ENCODE measurements around the gene HSD17B12.

Gene HSD17B12

GRCh38 chr11:43687120-43687791 is 6.7 kb downstream of the HSD17B12 start:
- peaks cover 2% of the 10 kb centered on the region; the same call in 1 of the 2 replicates for H3K4me1 ChIP-seq (ENCODE audit: control insufficient read depth, insufficient read depth, low read length)
- H3K36me3 ChIP-seq (ENCODE audit: control insufficient read depth, insufficient read depth, low read length): no peaks in the 10 kb centered on the region
- no peak overlapping the region for H3K4me3 ChIP-seq (ENCODE audit: low read length)
- H3K27ac ChIP-seq (ENCODE audit: low read length): no peak overlapping the region
- H3K27me3 ChIP-seq (ENCODE audit: control insufficient read depth, insufficient read depth, low read length): no peaks in the 10 kb centered on the region
- no CpG with 5 or more reads among the region's 3 CpGs for WGBS (ENCODE audit: insufficient coverage, insufficient read length)
- DNase-seq (ENCODE audit: low read depth, low spot score): no peak
- H3K9me3 ChIP-seq (ENCODE audit: control insufficient read depth, insufficient read depth, low read length): no peaks in the 10 kb centered on the region

DNA sequence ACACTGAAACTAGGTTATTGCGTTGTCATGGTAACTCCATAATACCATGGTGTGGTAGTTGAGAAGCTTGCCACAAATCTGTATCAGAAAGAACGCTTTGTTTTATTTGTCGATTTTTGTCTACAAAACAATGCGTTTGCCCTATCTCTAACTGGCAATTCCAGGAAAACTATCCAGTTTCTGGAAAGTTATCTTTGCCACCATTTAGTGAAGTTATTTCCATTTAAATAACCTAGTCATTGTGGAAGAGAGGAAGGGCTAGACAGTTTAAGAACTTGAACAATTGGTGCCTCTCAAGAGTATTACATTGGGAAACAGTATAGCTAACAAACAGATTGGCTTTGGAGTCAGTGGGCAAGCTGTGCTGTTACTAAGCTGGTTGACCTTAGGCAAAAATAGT is 7.9 kb downstream of the HSD17B12 start:
- no CpG with 5 or more reads among the region's 4 CpGs for WGBS (ENCODE audit: insufficient coverage, insufficient read length)
- Histone ChIP-seq H3K27ac (ENCODE audit: low read length) (no peak overlapping the region), H3K4me1 (ENCODE audit: control insufficient read depth, insufficient read depth, low read length) (peaks cover 2% of the 10 kb centered on the region; the same call in 1 of the 2 replicates), H3K9me3 (ENCODE audit: control insufficient read depth, insufficient read depth, low read length) (no peaks in the 10 kb centered on the region), H3K36me3 (ENCODE audit: control insufficient read depth, insufficient read depth, low read length) (no peaks in the 10 kb centered on the region), H3K4me3 (ENCODE audit: low read length) (no peak overlapping the region), H3K27me3 (ENCODE audit: control insufficient read depth, insufficient read depth, low read length) (no peaks in the 10 kb centered on the region)
- DNase-seq (ENCODE audit: low read depth, low spot score): no peak

- whole genome bisulfite sequencing (ENCODE audit: insufficient coverage, insufficient read length): no CpG with 5 or more reads among the region's 2 CpGs
Measured at GRCh38 chr11:43689167-43689566, 8.6 kb downstream of the HSD17B12 start.

GRCh38 chr11:43690929-43691725 is 10.6 kb downstream of the HSD17B12 start:
- H3K4me3 ChIP-seq (ENCODE audit: low read length): no peak overlapping the region
- no peaks in the 10 kb centered on the region for H3K36me3 ChIP-seq (ENCODE audit: control insufficient read depth, insufficient read depth, low read length)
- no peak overlapping the region for H3K27ac ChIP-seq (ENCODE audit: low read length)
- H3K4me1 ChIP-seq (ENCODE audit: control insufficient read depth, insufficient read depth, low read length): peaks cover under 1% of the 10 kb centered on the region; the same call in 1 of the 2 replicates
- no CpG with 5 or more reads among the region's 6 CpGs for WGBS (ENCODE audit: insufficient coverage, insufficient read length)
- DNase-seq (ENCODE audit: low read depth, low spot score): no peak
- no peaks in the 10 kb centered on the region for H3K27me3 ChIP-seq (ENCODE audit: control insufficient read depth, insufficient read depth, low read length)
- no peaks in the 10 kb centered on the region for H3K9me3 ChIP-seq (ENCODE audit: control insufficient read depth, insufficient read depth, low read length)

More at GRCh38 chr11:43689167-43689566, 8.6 kb downstream of the HSD17B12 start:
- Histone ChIP-seq H3K27me3 (ENCODE audit: control insufficient read depth, insufficient read depth, low read length) (no peaks in the 10 kb centered on the region), H3K4me3 (ENCODE audit: low read length) (no peak overlapping the region), H3K4me1 (ENCODE audit: control insufficient read depth, insufficient read depth, low read length) (peaks cover 2% of the 10 kb centered on the region; the same call in 1 of the 2 replicates), H3K9me3 (ENCODE audit: control insufficient read depth, insufficient read depth, low read length) (no peaks in the 10 kb centered on the region), H3K27ac (ENCODE audit: low read length) (no peak overlapping the region), H3K36me3 (ENCODE audit: control insufficient read depth, insufficient read depth, low read length) (no peaks in the 10 kb centered on the region)
- DNase-seq (ENCODE audit: low read depth, low spot score): no peak

- H3K9me3 ChIP-seq (ENCODE audit: control insufficient read depth, insufficient read depth, low read length): no peaks in the 10 kb centered on the region
- no peaks in the 10 kb centered on the region for H3K36me3 ChIP-seq (ENCODE audit: control insufficient read depth, insufficient read depth, low read length)
- H3K27ac ChIP-seq (ENCODE audit: low read length): no peak overlapping the region
- DNase-seq (ENCODE audit: low read depth, low spot score): no peak
- H3K27me3 ChIP-seq (ENCODE audit: control insufficient read depth, insufficient read depth, low read length): no peaks in the 10 kb centered on the region
- WGBS (ENCODE audit: insufficient coverage, insufficient read length): no CpG with 5 or more reads among the region's 1 CpG
- H3K4me1 ChIP-seq (ENCODE audit: control insufficient read depth, insufficient read depth, low read length): no peaks in the 10 kb centered on the region
- no peak overlapping the region for H3K4me3 ChIP-seq (ENCODE audit: low read length)
Measured at GRCh38 chr11:43691806-43692205, 11.3 kb downstream of the HSD17B12 start.

DNA sequence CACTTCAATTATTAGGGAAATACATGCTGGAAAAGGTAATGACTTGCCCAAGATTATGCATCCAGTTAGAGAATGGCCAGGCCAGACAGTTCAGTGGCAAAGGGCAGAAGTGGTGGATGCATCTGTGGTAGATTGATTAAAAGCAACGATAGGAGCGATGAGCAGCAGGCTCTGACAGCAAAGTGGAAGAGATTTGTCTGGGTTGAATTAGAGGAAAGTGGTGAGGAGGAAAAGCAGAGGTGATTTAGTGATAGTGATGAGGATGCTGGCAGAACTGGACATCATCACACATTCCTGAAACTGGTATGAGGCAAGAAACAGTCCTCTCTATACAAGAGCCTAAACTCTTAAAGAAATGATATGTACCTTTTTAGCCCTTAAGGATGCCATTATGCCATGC is 12.5 kb downstream of the HSD17B12 start:
- no CpG with 5 or more reads among the region's 2 CpGs for WGBS (ENCODE audit: insufficient coverage, insufficient read length)
- Histone ChIP-seq H3K4me1 (ENCODE audit: control insufficient read depth, insufficient read depth, low read length) (no peaks in the 10 kb centered on the region), H3K27ac (ENCODE audit: low read length) (no peak overlapping the region), H3K36me3 (ENCODE audit: control insufficient read depth, insufficient read depth, low read length) (no peaks in the 10 kb centered on the region), H3K27me3 (ENCODE audit: control insufficient read depth, insufficient read depth, low read length) (no peaks in the 10 kb centered on the region), H3K4me3 (ENCODE audit: low read length) (no peak overlapping the region), H3K9me3 (ENCODE audit: control insufficient read depth, insufficient read depth, low read length) (no peaks in the 10 kb centered on the region)
- no peak for DNase-seq (ENCODE audit: low read depth, low spot score)

DNA sequence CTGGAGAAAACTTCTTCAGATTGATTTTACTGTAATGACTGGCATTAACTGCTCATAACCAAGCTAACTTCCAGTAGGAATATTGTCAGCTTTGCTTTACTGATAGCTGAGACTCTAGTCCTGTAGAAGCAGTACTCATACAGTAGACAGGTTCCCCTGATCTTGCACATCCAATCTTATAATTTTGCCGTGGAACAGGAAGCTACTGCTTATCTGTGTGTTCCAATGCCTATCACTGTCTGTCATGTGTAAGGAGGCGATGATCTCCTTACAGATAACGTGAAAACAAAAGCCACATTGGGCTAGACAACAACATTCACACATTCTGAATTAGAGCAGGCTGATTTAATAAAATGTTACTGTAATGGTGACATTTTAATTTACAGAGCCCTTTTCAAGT is 13.2 kb downstream of the HSD17B12 start:
- WGBS (ENCODE audit: insufficient coverage, insufficient read length): no CpG with 5 or more reads among the region's 3 CpGs
- DNase-seq (ENCODE audit: low read depth, low spot score): no peak
- H3K9me3 ChIP-seq (ENCODE audit: control insufficient read depth, insufficient read depth, low read length): no peaks in the 10 kb centered on the region
- H3K36me3 ChIP-seq (ENCODE audit: control insufficient read depth, insufficient read depth, low read length): no peaks in the 10 kb centered on the region
- no peak overlapping the region for H3K27ac ChIP-seq (ENCODE audit: low read length)
- no peak overlapping the region for H3K4me3 ChIP-seq (ENCODE audit: low read length)
- no peaks in the 10 kb centered on the region for H3K4me1 ChIP-seq (ENCODE audit: control insufficient read depth, insufficient read depth, low read length)
- H3K27me3 ChIP-seq (ENCODE audit: control insufficient read depth, insufficient read depth, low read length): no peaks in the 10 kb centered on the region

DNA sequence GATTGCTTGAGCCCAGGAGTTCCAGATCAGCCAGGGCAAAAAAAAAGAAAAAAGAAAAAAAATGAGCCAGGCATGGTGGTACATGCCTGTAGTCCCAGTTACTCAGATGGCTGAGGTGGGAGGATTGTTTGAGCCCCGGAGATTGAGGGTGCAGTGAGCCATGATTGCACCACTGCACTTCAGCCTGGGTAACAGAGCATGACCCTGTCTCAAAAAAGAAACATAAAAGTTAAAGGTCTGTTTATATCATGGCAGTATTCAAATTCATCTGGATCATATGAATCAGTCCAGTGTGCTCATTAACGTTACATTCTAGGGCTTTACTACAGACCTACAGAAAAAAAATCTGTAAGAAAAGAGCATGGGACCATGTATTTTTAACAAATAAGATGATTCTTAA is 13.9 kb downstream of the HSD17B12 start:
- no peaks in the 10 kb centered on the region for H3K27me3 ChIP-seq (ENCODE audit: control insufficient read depth, insufficient read depth, low read length)
- H3K9me3 ChIP-seq (ENCODE audit: control insufficient read depth, insufficient read depth, low read length): no peaks in the 10 kb centered on the region
- H3K27ac ChIP-seq (ENCODE audit: low read length): no peak overlapping the region
- DNase-seq (ENCODE audit: low read depth, low spot score): no peak
- H3K4me1 ChIP-seq (ENCODE audit: control insufficient read depth, insufficient read depth, low read length): no peaks in the 10 kb centered on the region
- no peak overlapping the region for H3K4me3 ChIP-seq (ENCODE audit: low read length)
- no CpG with 5 or more reads among the region's 2 CpGs for WGBS (ENCODE audit: insufficient coverage, insufficient read length)
- H3K36me3 ChIP-seq (ENCODE audit: control insufficient read depth, insufficient read depth, low read length): no peaks in the 10 kb centered on the region

DNA sequence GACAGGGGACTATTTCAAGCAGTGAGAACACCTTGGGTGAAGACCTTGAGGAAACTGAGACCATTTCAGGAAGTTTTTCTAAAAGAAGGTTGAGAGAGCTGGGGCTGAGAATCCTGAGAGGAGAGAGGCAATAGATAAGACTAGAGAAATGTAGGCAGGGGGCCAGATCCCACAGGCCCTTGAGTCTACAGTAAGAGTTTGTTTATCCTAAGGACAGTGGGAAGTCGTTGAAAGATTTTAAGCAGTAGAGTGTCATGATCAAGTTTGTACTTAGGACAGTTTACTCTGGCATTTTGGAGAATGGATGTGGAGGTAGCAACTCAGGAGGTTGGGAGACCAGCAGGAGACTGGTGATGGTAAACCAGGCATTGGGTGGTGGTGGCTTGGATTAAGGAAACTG is 17.1 kb downstream of the HSD17B12 start:
- H3K4me1 ChIP-seq (ENCODE audit: control insufficient read depth, insufficient read depth, low read length): no peaks in the 10 kb centered on the region
- H3K4me3 ChIP-seq (ENCODE audit: low read length): no peak overlapping the region
- DNase-seq (ENCODE audit: low read depth, low spot score): no peak
- no peaks in the 10 kb centered on the region for H3K27me3 ChIP-seq (ENCODE audit: control insufficient read depth, insufficient read depth, low read length)
- no peaks in the 10 kb centered on the region for H3K9me3 ChIP-seq (ENCODE audit: control insufficient read depth, insufficient read depth, low read length)
- no peak overlapping the region for H3K27ac ChIP-seq (ENCODE audit: low read length)
- WGBS (ENCODE audit: insufficient coverage, insufficient read length): no CpG with 5 or more reads among the region's 1 CpG
- H3K36me3 ChIP-seq (ENCODE audit: control insufficient read depth, insufficient read depth, low read length): no peaks in the 10 kb centered on the region

DNA sequence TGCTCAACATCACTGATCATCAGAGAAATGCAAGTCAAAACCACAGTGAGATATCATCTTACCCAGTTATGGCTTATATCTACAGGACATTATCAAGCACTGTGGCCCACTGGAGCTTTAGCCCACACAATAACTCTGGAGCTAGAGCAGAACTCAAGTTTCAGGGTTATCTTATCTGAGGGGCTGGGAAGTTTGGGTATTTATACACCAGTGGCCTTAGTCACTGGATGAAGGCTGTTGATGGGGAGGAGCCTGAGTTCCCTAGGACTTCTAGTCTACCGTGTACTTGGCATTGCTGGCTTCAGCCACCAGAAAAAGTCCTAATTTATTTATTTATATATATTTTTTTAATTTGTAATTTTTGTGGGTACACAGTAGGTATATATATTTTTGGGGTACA is 19.3 kb downstream of the HSD17B12 start:
- no peak overlapping the region for H3K4me3 ChIP-seq (ENCODE audit: low read length)
- DNase-seq (ENCODE audit: low read depth, low spot score): no peak
- H3K9me3 ChIP-seq (ENCODE audit: control insufficient read depth, insufficient read depth, low read length): no peaks in the 10 kb centered on the region
- H3K27me3 ChIP-seq (ENCODE audit: control insufficient read depth, insufficient read depth, low read length): no peaks in the 10 kb centered on the region
- WGBS (ENCODE audit: insufficient coverage, insufficient read length): no CpG with 5 or more reads among the region's 1 CpG
- H3K27ac ChIP-seq (ENCODE audit: low read length): no peak overlapping the region
- no peaks in the 10 kb centered on the region for H3K4me1 ChIP-seq (ENCODE audit: control insufficient read depth, insufficient read depth, low read length)
- no peaks in the 10 kb centered on the region for H3K36me3 ChIP-seq (ENCODE audit: control insufficient read depth, insufficient read depth, low read length)
